GM04504 (cell line): ENCODE measurements around the gene MISP.
A peak's percentile ranks its signal among the peaks of the same experiment; 100 is the strongest.

ENCODE experiments used
- DNase-seq: peaks from one replicate; pipeline ENCODE4 v3.0.0-alpha.2; 2012; ENCODE audit warnings: low read depth

The MISP gene

GRCh38 chr19:772730-773436, 22.0 kb downstream of the MISP start:
- DNase-seq = no peak

- no peak for DNase-seq
These were observed 25.6 kb downstream of the MISP start for GRCh38 chr19:776549-776948.

DNA sequence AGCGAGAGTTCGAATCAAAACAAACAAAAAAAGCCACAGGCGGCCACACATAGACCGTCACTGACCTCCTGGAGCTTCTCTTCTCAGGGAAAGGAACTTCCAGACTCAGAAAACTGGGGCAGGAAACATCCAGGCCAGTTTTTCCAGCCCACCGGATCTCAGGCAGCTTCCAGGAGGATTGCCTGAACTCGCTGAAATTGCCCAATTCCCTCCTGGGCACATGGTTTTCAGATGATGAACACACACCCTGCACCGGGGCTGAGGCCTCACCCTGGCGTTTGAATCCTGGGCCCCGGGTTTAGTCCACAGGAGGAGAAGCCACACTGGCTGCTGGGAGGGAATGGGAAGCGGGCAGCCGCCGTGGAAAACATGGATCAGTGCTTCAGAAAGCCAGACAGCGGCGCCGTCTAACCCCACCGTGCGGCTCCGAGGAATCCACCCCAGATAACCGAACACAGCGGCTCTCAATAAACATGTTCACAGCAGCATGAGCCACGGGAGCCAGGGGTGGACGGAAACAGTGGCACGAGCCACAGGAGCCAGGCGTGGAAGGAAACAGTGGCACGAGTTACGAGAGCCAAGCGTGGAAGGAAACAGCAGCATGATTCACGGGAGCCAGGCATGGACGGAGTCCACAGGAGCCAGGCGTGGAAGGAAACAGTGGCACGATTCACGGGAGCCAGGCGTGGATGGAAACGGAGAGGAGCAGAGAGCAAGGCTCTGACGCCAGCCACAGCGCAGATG, 28.2 kb downstream of the MISP start:
- DNase-seq = peak; percentile 94

GRCh38 chr19:780935-781334, 30.0 kb downstream of the MISP start:
- no peak for DNase-seq

DNA sequence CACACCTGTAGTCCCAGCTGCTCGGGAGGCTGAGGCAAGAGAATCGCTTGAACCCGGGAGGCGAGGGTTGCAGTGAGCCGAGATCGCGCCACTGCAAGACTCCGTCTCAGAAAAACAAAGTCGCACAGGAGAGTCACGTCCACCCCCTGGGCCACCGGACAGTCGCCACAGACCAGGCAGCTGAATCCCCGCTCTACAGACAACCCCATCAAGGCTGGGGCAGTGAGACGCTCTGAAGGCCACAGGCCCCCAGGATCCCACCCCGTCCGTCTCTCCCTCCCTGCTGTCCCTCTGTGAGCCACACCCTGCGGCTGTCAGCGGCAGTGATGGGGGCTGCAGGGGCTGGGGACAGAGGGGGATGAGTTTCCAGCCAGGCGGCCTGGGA, 30.9 kb downstream of the MISP start:
- DNase-seq = no peak

DNA sequence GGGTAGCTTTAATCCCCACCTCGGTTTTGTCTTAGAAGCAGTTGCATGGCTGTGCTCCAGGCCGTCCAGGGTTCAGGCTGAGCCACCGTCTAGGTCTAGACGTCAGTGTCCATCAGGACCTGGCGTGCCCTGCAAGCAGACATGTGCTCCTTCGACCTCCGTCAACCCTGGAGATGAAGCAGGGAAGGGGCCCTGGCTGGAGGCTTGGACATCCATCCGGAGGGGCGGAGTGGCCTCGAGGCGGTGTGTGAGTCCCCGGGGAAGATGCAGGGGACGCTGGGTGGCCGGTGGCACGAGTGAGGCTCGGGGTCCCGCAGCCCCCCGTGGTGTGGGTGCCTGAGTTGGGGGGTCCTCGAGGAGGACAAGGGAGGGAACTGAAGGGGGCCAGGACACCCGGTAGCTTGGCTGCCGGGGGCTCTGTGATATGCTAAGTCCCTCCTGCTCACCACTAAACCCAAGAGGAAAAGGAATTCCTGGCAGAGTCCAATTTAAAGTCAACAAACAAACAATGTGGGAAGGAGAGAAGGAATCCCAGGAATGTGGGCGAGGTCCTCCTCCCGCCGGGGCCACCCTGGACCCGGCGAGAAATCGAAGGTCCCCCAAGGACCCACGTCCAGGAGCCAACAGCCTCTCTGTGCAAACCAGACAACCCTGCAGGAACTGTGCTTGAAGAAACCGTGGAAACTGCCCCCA, 31.4 kb downstream of the MISP start:
- no peak for DNase-seq

GRCh38 chr19:782878-783668, 32.2 kb downstream of the MISP start:
- DNase-seq = no peak

- no peak for DNase-seq
These were observed 33.6 kb downstream of the MISP start for GRCh38 chr19:784541-784940.

DNA sequence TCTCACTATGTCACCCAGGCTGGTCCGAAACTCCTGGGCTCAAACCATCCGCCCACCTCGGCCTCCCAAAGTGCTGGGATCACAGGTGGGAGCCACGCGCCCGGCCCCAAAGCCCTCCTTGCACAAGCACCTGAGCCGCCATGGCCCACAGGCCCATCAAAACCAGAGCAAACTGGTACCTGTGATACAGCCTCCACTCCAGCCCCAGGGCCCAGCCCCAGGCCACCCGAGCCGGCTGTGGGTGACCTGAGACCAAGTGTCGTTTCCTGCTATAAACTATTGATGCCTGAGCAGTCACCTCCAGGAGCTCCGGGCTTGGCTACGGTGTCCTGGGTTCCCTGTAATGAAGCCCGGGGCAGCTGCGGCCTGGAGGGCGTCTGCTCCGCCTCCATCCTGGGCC, 36.6 kb downstream of the MISP start:
- DNase-seq = no peak

DNA sequence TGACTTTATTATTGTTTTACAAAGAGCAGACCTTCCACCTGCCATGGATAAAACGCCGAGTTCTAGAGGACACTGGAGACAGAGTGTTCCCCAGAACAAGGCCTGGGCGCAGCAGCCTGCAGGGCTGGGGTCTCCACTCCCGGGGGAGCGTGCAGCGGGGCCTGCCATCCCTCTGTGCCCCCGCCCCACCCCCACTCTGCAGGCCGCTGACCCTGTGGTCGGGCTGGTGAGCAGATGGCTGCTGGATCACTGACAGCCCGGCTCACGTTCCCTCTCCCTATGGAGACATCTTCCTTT, 37.7 kb downstream of the MISP start:
- no peak for DNase-seq

DNA sequence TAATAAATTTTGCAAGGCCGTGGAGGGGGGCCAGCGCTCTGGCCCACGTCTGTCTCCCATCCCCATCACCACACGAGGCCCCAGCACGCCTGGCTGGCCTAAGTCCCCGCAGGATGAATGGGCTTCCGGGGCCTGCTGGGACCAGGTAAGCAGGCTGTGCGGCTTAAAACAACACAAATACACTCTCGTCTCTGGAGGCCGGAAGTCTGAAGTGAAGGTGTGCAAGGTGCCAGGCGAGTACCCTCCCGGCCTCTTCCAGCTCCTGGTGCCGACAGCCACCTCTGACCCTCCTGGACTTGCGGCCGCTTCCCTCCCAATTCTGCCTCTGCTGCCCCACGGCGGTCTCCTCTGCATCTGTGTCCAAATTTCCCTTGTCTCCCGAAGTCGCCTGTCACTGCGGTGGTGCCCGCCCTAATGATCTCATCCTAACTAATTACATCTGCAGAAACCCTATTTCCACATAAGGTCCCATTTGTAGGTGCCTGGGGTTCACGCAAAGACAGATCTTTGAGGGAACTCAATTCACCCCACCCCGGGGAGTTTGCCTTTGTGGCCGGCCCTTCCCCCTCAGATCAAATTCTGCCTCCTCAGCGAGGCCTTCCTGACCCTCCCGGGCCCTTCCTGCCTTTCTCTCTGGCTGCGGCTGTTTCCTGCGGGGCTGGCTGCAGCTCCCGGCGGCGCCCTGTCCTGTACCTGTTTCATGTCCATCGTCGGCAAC, 38.2 kb downstream of the MISP start:
- no peak for DNase-seq

DNA sequence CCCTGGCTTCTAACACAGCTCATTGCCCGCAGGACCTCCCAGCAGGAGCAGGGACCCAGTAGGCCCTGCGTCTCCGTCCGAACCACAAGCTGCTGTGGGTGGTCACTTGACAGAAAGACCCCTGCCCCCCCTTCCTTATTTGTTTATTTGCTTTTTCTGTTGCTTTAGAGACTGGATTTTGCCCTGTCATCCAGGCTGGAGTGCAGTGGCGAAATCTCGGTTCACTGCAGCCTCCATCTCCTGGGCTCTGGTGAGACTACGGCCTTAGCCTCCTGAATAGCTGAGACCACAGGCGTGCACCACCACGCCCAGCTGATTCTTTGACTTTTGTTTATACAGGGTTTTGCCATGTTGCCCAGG, 38.8 kb downstream of the MISP start:
- DNase-seq = no peak

- DNase-seq = no peak
These were observed 40.2 kb downstream of the MISP start for GRCh38 chr19:791007-791566.

DNA sequence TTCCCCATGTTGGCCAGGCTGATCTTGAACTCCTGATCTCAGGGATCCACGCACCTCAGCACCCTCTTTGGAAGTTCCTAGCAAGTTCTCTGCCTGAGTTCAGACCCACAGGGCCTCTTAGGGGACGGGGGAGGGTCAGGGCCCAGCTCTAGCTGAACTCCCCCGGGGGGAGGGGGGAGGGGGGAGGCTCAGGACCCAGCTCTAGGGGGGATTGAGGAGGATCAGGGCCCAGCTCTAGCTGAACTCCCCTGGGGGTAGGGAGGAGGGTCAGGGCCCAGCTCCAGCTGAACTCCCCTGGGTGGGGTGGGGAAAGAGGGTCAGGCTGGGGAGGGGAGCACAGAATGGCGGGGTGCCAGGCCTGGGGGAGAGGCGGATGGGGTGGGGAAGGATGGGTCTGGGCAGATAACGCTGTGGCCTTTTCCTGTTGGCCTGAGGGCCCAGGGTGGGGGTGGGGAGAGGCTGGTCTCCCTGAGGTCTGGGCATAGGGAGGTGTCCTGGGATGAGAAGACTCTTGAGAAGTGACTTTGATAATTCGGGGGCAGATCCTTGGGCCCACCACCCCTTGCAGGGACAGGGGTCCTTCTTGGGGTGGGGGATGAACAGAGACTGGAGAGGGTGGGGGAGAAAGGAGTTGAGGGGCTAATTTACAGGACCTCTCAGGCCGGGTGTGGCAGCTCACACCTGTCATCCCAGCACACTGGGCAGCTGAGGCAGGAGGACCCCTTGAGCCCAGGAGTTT, 40.8 kb downstream of the MISP start:
- DNase-seq = no peak

GRCh38 chr19:792306-792885, 41.5 kb downstream of the MISP start:
- DNase-seq = no peak

GRCh38 chr19:793806-794205, 42.9 kb downstream of the MISP start:
- no peak for DNase-seq

GRCh38 chr19:795073-795611, 44.2 kb downstream of the MISP start:
- DNase-seq = no peak

GRCh38 chr19:795691-796581, 45.0 kb downstream of the MISP start:
- no peak for DNase-seq
